B cell (primary cell): Measurements from ENCODE around the gene GMEB2. TPM values are rescaled to one million over a fixed set of nuclear protein-coding genes. Genes with fewer than 3 reads are reported as not detected.

Experiments used
- ATAC-seq: fragments of 200-7000 bp; cut with Tn5 transposase; one replicate; pipeline ENCODE4 v1.10.0; 2021; ENCODE audit warnings: low read depth, mild to moderate bottlenecking, moderate number of reproducible peaks, moderate library complexity
- CTCF ChIA-PET: fragments of 350-600 bp; sonication (Branson Sonifier 250); formaldehyde crosslinking; loops from one replicate; lab custom pipeline; 2021; ENCODE audit warnings: antibody characterized with exemption, inconsistent platforms; lab: Charles Lee
- POLR2A ChIA-PET: fragments of 350-600 bp; sonication (Branson Sonifier 250); formaldehyde crosslinking; loops from one replicate; lab custom pipeline; 2021; ENCODE audit warnings: antibody characterized with exemption; lab: Charles Lee
- DNase-seq: peaks from one replicate; pipeline ENCODE4 v3.0.0; 2013
- H2AFZ ChIP-seq: 2 replicates; pipeline ENCODE4 v1.6.1; 2012; ENCODE audit warnings: mild to moderate bottlenecking, low read depth, low read length; ENCODE audit not compliant: insufficient read depth, poor library complexity, severe bottlenecking
- H3K27ac ChIP-seq, 2 donors: 1 replicate in 1 of 2; 2 replicates in 1 of 2; pipeline ENCODE4 v1.5.1; 2012 to 2013; ENCODE audit warnings: low read length in 2 of 2, mild to moderate bottlenecking in 2 of 2, moderate library complexity in 1 of 2
- H3K27me3 ChIP-seq, 4 experiments: fragments of 200-600 bp in 1 of 4; sonication (generic) in 1 of 4; replicated peaks in 1 of 4; 1 replicate in 2 of 4; 2 replicates in 2 of 4; pipeline versions ENCODE4 v1.6.1 to v1.7.0; 2013 to 2016; ENCODE audit warnings: low read length in 3 of 4, mild to moderate bottlenecking in 2 of 4, mixed read lengths in 1 of 4, moderate library complexity in 1 of 4; ENCODE audit not compliant: insufficient read depth in 4 of 4, control insufficient read depth in 3 of 4; ENCODE audit errors: control extremely low read depth in 1 of 4
- H3K36me3 ChIP-seq, 2 experiments: replicated peaks in 1 of 2; 1 replicate in 1 of 2; 2 replicates in 1 of 2; pipeline versions ENCODE4 v1.6.1 to v1.7.1; 2013; ENCODE audit warnings: low read length in 1 of 2; ENCODE audit not compliant: insufficient read depth in 2 of 2, control insufficient read depth in 1 of 2; ENCODE audit errors: control extremely low read depth in 1 of 2, extremely low read depth in 1 of 2
- H3K4me1 ChIP-seq, 2 donors: fragments of 200-600 bp in 1 of 2; sonication (generic) in 1 of 2; 1 replicate in 1 of 2; 2 replicates in 1 of 2; pipeline versions ENCODE4 v1.5.1 to v1.6.1; 2013 to 2017; ENCODE audit warnings: low read length in 2 of 2; ENCODE audit not compliant: control insufficient read depth in 2 of 2, insufficient read depth in 2 of 2
- H3K4me2 ChIP-seq: replicated peaks from 2 replicates; pipeline ENCODE3; 2012; ENCODE audit warnings: mild to moderate bottlenecking, low read depth, low read length; ENCODE audit not compliant: poor library complexity, severe bottlenecking
- H3K4me3 ChIP-seq, 5 experiments: fragments of 200-600 bp in 1 of 5; sonication (generic) in 1 of 5; 1 replicate in 3 of 5; 2 replicates in 2 of 5; pipeline versions ENCODE4 v1.5.1 to v1.7.0; 2011 to 2016; ENCODE audit warnings: low read length in 4 of 5, mild to moderate bottlenecking in 4 of 5, low read depth in 2 of 5, control low read depth in 1 of 5, moderate library complexity in 1 of 5; ENCODE audit not compliant: insufficient read depth in 1 of 5; ENCODE audit errors: control extremely low read depth in 1 of 5, extremely low read depth in 1 of 5
- H3K79me2 ChIP-seq: fragments of 200-600 bp; sonication (generic); one replicate; pipeline ENCODE4 v1.6.0; 2016; ENCODE audit warnings: low read length; ENCODE audit not compliant: control insufficient read depth, insufficient read depth
- H3K9ac ChIP-seq: fragments of 200-600 bp; sonication (generic); 2 replicates; pipeline ENCODE4 v1.6.1; 2017; ENCODE audit warnings: mild to moderate bottlenecking, low read length, moderate library complexity
- H3K9me3 ChIP-seq, 3 donors: one replicate each; pipeline versions ENCODE4 v1.6.1 to v1.7.1; 2013; ENCODE audit warnings: low read length in 2 of 3; ENCODE audit not compliant: control insufficient read depth in 2 of 3, insufficient read depth in 1 of 3; ENCODE audit errors: control extremely low read depth in 1 of 3
- H4K20me1 ChIP-seq: 2 replicates; pipeline ENCODE4 v1.6.0; 2012; ENCODE audit warnings: mild to moderate bottlenecking, low read length; ENCODE audit not compliant: insufficient read depth, control insufficient read depth, poor library complexity, severe bottlenecking
- H3K27ac Mint-ChIP-seq: one replicate; pipeline ENCODE4 v1.8.0; 2021; ENCODE audit warnings: mixed read lengths
- H3K27me3 Mint-ChIP-seq: one replicate; pipeline ENCODE4 v1.8.0; 2021; ENCODE audit warnings: mixed read lengths
- H3K4me1 Mint-ChIP-seq: one replicate; pipeline ENCODE4 v1.8.0; 2021; ENCODE audit warnings: mixed read lengths
- H3K4me3 Mint-ChIP-seq: one replicate; pipeline ENCODE4 v1.8.0; 2021; ENCODE audit warnings: mixed read lengths
- H3K9me3 Mint-ChIP-seq: one replicate; pipeline ENCODE4 v1.8.0; 2022; ENCODE audit warnings: mixed read lengths; ENCODE audit not compliant: insufficient read depth
- CTCF ChIP-seq: fragments of 200-600 bp; IDR thresholded peaks from one replicate; pipeline ENCODE4 v1.8.0; 2022; ENCODE audit warnings: antibody characterized with exemption, mild to moderate bottlenecking
- EZH2 ChIP-seq: IDR thresholded peaks from 2 replicates; pipeline ENCODE4 v1.6.1; 2012; ENCODE audit warnings: borderline replicate concordance, low read depth, mild to moderate bottlenecking, moderate library complexity, low read length; ENCODE audit not compliant: insufficient read depth, poor library complexity, severe bottlenecking
- WGBS: methylation state at CpG from one replicate; pipeline ENCODE4 v1.1.5; 2013; ENCODE audit warnings: missing lambda C conversion rate; ENCODE audit not compliant: insufficient coverage; 5-methylcytosine and 5-hydroxymethylcytosine counted together
- intact Hi-C: fragments of 100-400 bp; cut with micrococcal nuclease; formaldehyde crosslinking; loops from one replicate; pipeline ENCODE4 v1.10.0; 2022
- polyA plus RNA-seq: library from polyadenylated mRNA; depleted of rRNA; stranded (reverse); fragments of >200 nt; gene quantifications from 2 replicates; pipeline ENCODE4 v1.2.3, GENCODE V29; 2012
- total RNA-seq, 2 donors: library from RNA; stranded (reverse); fragments of 120-200 nt in 1 of 2; gene quantifications; 1 replicate in 1 of 2; 2 replicates in 1 of 2; pipeline versions ENCODE4 v1.2.3 to v1.2.4, GENCODE V29; 2013 to 2022

GMEB2 gene
- total and polyA plus RNA-seq, 2 donors (not counting 1 experiment from before 2014, with no cell fraction given), result 17.7 to 24.5 TPM

- Histone ChIP-seq H3K9ac (peak overlapping the region; percentile 51), H4K20me1 (no peaks in the 10 kb centered on the region), H3K4me2 (peak overlapping the region; percentile 92), H3K4me1 (peaks cover 17 to 34% of the 10 kb centered on the region in 2 donors), H3K27me3 (no peaks in the 10 kb centered on the region), H2AFZ (peak overlapping the region; percentile 63), H3K27ac (peak overlapping the region; percentile 76 to 91), H3K36me3 (no peaks in the 10 kb centered on the region), H3K4me3 (peak overlapping the region in 4 of 5 experiments; percentile 14 to 51 (median 32)), H3K9me3 (peaks cover 0 to 3% (median 0%) of the 10 kb centered on the region in 3 donors), H3K79me2 (peaks cover 17% of the 10 kb centered on the region)
- CTCF ChIA-PET, result interaction anchor here (1.0 to 2.1 kb wide), 20 partner anchors 9 to 222 kb away, joined by 3 to 30 read pairs (median 6); partner anchors contain the start of genes ARFRP1, GMEB2, PTK6 and RTEL1
- peak overlapping the region; percentile 71 for H3K4me3 Mint-ChIP-seq
- no peak for DNase-seq
- POLR2A ChIA-PET, result interaction anchor here (0.5 to 4.0 kb wide), 16 partner anchors 8 to 221 kb away, joined by 3 to 92 read pairs (median 6); partner anchors contain the start of genes GMEB2, HELZ2, RTEL1 and STMN3
- H3K27ac Mint-ChIP-seq, result peak overlapping the region; percentile 86
- peaks cover 4% of the 10 kb centered on the region for H3K27me3 Mint-ChIP-seq
- 41% methylated on average over 23 of the region's 29 CpGs for WGBS
- peaks cover 22% of the 10 kb centered on the region for H3K4me1 Mint-ChIP-seq
- TF ChIP-seq EZH2 (no peak), CTCF (no peak)
- peaks cover 2% of the 10 kb centered on the region for H3K9me3 Mint-ChIP-seq
- intact Hi-C loops, result loop anchor here (1.0 to 5.0 kb wide), 4 partner anchors 16 to 222 kb away; partner anchors contain the start of gene RTEL1
- no peak for ATAC-seq
These were observed 15.8 kb upstream of the GMEB2 start for GRCh38 chr20:63642527-63643247.
